ENCODE results near the gene PARN.
A peak's percentile ranks its signal among the peaks of the same experiment; 100 is the strongest.

PARN gene

DNA sequence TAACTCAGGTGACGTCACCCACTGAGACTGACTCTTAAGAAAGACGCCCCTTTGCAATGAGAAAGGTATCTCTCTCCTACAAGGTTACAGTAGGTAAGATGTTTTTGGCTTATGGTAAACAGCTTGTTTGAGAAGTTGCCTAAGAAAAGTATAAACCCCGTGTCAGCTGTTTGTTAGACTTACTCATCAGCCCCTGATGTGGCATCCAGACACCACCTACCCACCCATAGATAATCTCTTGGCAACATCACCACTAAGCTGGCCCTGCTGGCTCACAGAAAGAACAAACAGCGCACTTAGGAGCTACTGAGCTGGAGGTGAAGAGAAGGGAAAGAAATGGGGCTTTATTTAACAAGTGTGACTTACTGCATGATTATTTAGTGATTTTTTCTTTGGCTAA lies 121.0 kb downstream of the PARN start:
- H3K27ac ChIP-seq, result no peak overlapping the region
- no peaks in the 10 kb centered on the region for H3K36me3 ChIP-seq (ENCODE audit: insufficient read depth, low read length)
- no peak overlapping the region for H3K9ac ChIP-seq (ENCODE audit: insufficient read length)
- no peak overlapping the region for H3K4me3 ChIP-seq
- H3K9me3 ChIP-seq (ENCODE audit: low read depth, low read length), result no peaks in the 10 kb centered on the region
- TF ChIP-seq EZH2 (IDR thresholded peaks at IDR 0.05) (no peak), FOXP2 (optimal IDR thresholded peaks at IDR 0.05; ENCODE audit: control extremely low read depth, extremely low read length, insufficient read depth) (no peak), POLR2AphosphoS5 (IDR thresholded peaks at IDR 0.05; ENCODE audit: borderline replicate concordance, low read depth, low read length) (no peak)
- no peak for DNase-seq (ENCODE audit: low read depth, low spot score)

DNA sequence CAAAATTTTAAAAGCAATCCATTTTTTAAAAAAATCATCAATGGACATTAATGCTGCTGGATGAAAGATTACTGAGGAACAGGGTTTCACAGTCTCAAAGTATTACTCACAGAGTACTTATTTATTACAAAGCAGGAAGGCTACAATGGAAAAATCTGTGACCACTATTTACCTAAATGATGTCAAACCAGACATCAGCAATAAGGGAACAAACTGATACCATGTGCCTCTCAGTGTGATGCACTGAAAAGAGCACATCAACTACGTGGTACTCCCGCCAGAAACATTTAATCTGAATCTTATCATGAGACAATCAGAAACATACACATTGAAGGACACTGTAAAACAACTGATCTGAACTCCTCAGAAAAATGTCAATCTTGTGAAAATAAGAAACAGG lies 124.2 kb downstream of the PARN start:
- TF ChIP-seq POLR2AphosphoS5 (IDR thresholded peaks at IDR 0.05; ENCODE audit: borderline replicate concordance, low read depth, low read length) (no peak), FOXP2 (optimal IDR thresholded peaks at IDR 0.05; ENCODE audit: control extremely low read depth, extremely low read length, insufficient read depth) (no peak), EZH2 (IDR thresholded peaks at IDR 0.05) (no peak)
- no peaks in the 10 kb centered on the region for H3K9me3 ChIP-seq (ENCODE audit: low read depth, low read length)
- no peaks in the 10 kb centered on the region for H3K36me3 ChIP-seq (ENCODE audit: insufficient read depth, low read length)
- no peak overlapping the region for H3K9ac ChIP-seq (ENCODE audit: insufficient read length)
- DNase-seq (ENCODE audit: low read depth, low spot score), result no peak
- H3K27ac ChIP-seq, result no peak overlapping the region
- no peak overlapping the region for H3K4me3 ChIP-seq

DNA sequence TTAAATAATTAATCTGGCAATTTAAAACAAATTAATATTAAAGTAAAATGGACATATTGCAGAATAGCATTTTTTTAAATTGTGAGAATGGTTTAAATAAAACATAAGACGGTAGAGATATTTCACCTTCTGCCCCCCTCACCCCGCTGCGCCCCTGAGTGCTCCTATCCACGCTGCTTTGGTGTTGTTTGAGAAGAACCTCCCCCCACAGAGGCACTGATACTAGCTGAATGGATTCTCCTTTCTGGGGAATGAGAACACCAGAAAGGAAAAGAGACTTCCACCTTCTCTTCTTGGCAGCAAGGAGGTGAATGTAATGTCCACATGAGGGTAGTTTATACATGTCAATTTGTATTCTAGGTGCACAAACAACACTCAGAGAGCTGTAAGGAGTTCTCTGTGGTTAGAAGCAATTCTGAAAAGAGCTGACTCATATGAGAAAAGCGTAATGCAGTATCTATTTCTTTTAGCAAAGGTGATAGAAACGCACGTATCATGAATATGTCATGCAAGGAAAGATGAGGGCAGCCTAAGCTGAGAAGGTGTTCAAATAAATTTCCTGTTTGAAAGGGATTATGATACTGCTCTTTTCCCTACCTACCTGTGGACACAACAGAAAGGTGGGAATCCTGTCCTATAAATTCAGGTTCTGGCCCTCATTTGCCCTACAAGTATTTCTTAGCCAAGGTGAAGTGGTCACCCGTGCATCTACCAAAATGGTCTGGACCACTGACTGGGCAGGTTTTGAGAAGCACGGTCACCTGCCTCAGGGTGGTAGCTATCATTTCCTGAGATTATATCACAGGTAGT lies 126.9 kb downstream of the PARN start:
- DNase-seq (ENCODE audit: low read depth, low spot score), result no peak
- H3K27ac ChIP-seq, result no peak overlapping the region
- no peaks in the 10 kb centered on the region for H3K36me3 ChIP-seq (ENCODE audit: insufficient read depth, low read length)
- no peak overlapping the region for H3K4me3 ChIP-seq
- H3K9ac ChIP-seq (ENCODE audit: insufficient read length), result no peak overlapping the region
- no peaks in the 10 kb centered on the region for H3K9me3 ChIP-seq (ENCODE audit: low read depth, low read length)
- TF ChIP-seq FOXP2 (optimal IDR thresholded peaks at IDR 0.05; ENCODE audit: control extremely low read depth, extremely low read length, insufficient read depth), result no peak

DNA sequence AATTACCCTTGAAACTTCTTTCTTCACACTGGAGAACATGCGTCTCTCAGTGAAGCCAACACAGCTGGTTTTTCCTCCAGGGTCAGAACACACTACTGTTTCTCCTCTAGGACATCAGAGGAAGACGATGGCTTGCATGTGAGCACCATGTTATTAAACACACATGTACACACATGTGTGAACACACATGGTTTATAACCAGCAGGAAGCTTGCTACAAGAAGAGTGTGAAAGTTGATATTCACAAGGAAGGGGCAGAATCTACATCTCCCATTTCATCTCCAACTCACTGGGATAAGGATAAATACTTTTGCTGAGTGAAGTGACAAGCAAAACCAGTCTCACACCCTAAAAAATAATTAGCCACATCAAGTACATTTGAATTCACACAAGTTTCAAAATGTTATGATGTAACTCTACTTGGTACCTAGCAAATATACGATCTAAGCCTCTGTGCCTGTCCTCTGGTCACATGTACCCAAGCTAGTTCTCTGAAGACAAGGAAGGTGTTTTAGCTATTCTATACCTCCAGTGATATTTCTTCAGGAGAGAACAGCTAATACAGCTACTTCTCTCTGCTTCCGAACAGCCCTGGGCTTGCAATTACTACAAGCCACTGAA lies 127.7 kb downstream of the PARN start:
- Histone ChIP-seq H3K9me3 (ENCODE audit: low read depth, low read length) (no peaks in the 10 kb centered on the region), H3K9ac (ENCODE audit: insufficient read length) (no peak overlapping the region), H3K36me3 (ENCODE audit: insufficient read depth, low read length) (no peaks in the 10 kb centered on the region), H3K27ac (peak overlapping the region; percentile 87), H3K4me3 (no peak overlapping the region)
- DNase-seq (ENCODE audit: low read depth, low spot score), result no peak
- TF ChIP-seq POLR2AphosphoS5 (IDR thresholded peaks at IDR 0.05; ENCODE audit: borderline replicate concordance, low read depth, low read length) (no peak), FOXP2 (optimal IDR thresholded peaks at IDR 0.05; ENCODE audit: control extremely low read depth, extremely low read length, insufficient read depth) (no peak), EZH2 (IDR thresholded peaks at IDR 0.05) (no peak)

DNA sequence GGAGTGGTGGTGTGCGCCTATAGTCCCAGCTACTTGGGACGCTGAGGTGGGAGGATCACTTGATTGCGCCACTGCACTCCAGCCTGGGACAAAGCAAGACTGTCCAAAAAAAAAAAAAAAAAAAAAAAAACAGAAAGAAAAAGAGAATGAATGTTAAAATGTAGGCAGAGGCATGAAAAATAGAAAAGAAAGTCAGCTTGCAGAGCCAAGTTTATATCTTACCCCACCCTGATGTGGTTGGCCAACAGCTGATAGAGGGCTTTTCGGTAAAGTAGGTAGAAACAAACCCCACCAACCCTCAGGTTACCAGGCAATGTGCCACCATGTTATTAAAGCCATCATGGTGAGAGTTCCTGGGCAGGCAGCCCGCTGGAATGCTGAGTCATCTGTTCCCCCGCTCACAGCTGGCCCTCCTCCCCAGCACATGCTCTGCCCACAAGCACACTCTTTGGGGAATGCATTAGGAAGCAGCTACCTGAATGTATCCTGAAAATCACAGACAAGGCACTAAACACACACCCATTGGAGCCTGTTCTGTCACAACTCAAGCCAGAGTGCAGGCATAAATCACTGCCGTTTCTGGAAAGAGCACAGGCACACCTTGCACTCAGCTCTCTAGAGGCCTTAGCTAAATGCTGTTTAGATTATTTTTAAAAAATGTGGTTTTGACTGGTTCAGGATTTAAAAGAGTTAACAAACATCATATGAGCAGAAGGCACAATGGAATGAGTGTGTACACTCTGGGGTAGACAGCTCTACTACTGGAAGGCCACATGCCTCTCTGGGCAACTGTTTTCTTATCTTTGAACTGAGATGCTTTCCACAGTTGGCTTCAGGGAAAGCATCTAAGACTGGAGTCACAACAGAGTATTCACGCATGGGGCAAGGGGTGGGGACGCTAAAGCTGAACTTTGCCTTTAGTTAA lies 128.5 kb downstream of the PARN start:
- Histone ChIP-seq H3K9me3 (ENCODE audit: low read depth, low read length) (no peaks in the 10 kb centered on the region), H3K27ac (peak overlapping the region; percentile 87), H3K9ac (ENCODE audit: insufficient read length) (no peak overlapping the region), H3K36me3 (ENCODE audit: insufficient read depth, low read length) (no peaks in the 10 kb centered on the region), H3K4me3 (peak overlapping the region; percentile 7)
- peak; percentile 39 for DNase-seq (ENCODE audit: low read depth, low spot score)
- no peak for TF ChIP-seq FOXP2 (optimal IDR thresholded peaks at IDR 0.05; ENCODE audit: control extremely low read depth, extremely low read length, insufficient read depth)
- no peak for TF ChIP-seq POLR2AphosphoS5 (IDR thresholded peaks at IDR 0.05; ENCODE audit: borderline replicate concordance, low read depth, low read length)
- no peak for TF ChIP-seq EZH2 (IDR thresholded peaks at IDR 0.05)

DNA sequence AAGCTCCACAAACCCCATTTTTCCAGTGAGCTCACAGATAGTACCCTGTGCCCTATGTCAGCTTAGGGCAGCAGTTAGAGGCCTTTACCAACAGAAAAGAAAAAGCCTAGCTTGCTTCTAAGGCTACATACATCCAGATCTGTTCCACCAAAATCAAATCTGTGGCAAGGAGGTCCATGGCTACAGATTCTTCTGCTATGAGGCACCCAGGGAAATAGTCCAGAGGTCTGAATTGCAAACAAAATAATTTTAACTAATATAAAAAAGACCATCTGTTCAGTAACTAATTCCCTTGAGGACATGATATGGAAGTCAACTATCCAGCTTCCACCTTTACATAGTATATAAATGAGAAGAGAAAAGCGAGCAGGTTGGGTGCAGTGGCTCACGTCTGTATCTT lies 129.3 kb downstream of the PARN start:
- Histone ChIP-seq H3K9me3 (ENCODE audit: low read depth, low read length) (no peaks in the 10 kb centered on the region), H3K27ac (peak overlapping the region; percentile 70; the same call in 1 of the 2 replicates), H3K36me3 (ENCODE audit: insufficient read depth, low read length) (no peaks in the 10 kb centered on the region), H3K4me3 (no peak overlapping the region), H3K9ac (ENCODE audit: insufficient read length) (no peak overlapping the region)
- no peak for DNase-seq (ENCODE audit: low read depth, low spot score)
- TF ChIP-seq FOXP2 (optimal IDR thresholded peaks at IDR 0.05; ENCODE audit: control extremely low read depth, extremely low read length, insufficient read depth) (no peak), POLR2AphosphoS5 (IDR thresholded peaks at IDR 0.05; ENCODE audit: borderline replicate concordance, low read depth, low read length) (no peak), EZH2 (IDR thresholded peaks at IDR 0.05) (no peak)

DNA sequence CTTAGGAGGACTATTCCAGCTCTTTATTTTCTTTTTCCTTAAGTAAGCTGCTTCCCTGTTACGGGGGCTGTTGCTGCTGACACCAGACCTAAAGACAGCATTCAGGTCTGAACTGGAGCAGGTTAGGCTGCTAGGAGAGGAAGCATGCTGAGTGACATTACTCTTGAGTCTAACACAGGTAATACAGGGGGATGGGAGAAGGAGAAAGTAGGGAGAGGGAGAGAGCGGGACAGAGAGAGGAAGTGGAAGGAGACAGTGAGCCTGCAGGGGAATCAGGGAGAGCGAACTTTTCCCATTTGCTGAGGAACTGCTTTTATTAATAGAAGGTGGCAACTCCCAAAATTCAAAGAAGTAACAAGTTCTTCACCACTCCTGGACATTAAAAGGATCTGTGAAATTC lies 130.9 kb downstream of the PARN start:
- no peaks in the 10 kb centered on the region for H3K9me3 ChIP-seq (ENCODE audit: low read depth, low read length)
- H3K27ac ChIP-seq, result no peak overlapping the region
- no peak overlapping the region for H3K4me3 ChIP-seq
- H3K36me3 ChIP-seq (ENCODE audit: insufficient read depth, low read length), result no peaks in the 10 kb centered on the region
- no peak overlapping the region for H3K9ac ChIP-seq (ENCODE audit: insufficient read length)
- TF ChIP-seq FOXP2 (optimal IDR thresholded peaks at IDR 0.05; ENCODE audit: control extremely low read depth, extremely low read length, insufficient read depth), result no peak
- no peak for TF ChIP-seq POLR2AphosphoS5 (IDR thresholded peaks at IDR 0.05; ENCODE audit: borderline replicate concordance, low read depth, low read length)
- no peak for TF ChIP-seq EZH2 (IDR thresholded peaks at IDR 0.05)
- no peak for DNase-seq (ENCODE audit: low read depth, low spot score)
